H7 (cell line): ENCODE results near the gene MYCN. TPM values are rescaled to one million over a fixed set of nuclear protein-coding genes. Genes with fewer than 3 reads are reported as not detected.
"Not testable (repeated sequence)": the region's sequence is repeated elsewhere in the genome, so short reads cannot be mapped to it uniquely, and the experiment has no call there.

Source experiments
- DNase-seq: peaks from one replicate; pipeline ENCODE4 v3.0.0; 2012
- H3K27me3 ChIP-seq: 2 replicates; pipeline ENCODE4 v1.6.0; 2011; ENCODE audit warnings: mild to moderate bottlenecking, low read length; ENCODE audit not compliant: control insufficient read depth, insufficient read depth
- H3K36me3 ChIP-seq: replicated peaks from 2 replicates; pipeline ENCODE4 v1.5.1; 2011; ENCODE audit warnings: low read length; ENCODE audit not compliant: control insufficient read depth, insufficient read depth
- H3K4me3 ChIP-seq: 2 replicates; pipeline ENCODE4 v1.5.1; 2011; ENCODE audit warnings: low read depth, mild to moderate bottlenecking, control low read depth, low read length, moderate library complexity; ENCODE audit not compliant: insufficient read depth
- total RNA-seq: library from RNA; depleted of rRNA; stranded (reverse); fragments of >200 nt; shearing (Covaris generic); gene quantifications from 2 replicates; pipeline ENCODE4 v1.2.3, GENCODE V29; 2014

MYCN gene
- total RNA-seq, 1 experiment from 2014 or later = 48.4 TPM

DNA sequence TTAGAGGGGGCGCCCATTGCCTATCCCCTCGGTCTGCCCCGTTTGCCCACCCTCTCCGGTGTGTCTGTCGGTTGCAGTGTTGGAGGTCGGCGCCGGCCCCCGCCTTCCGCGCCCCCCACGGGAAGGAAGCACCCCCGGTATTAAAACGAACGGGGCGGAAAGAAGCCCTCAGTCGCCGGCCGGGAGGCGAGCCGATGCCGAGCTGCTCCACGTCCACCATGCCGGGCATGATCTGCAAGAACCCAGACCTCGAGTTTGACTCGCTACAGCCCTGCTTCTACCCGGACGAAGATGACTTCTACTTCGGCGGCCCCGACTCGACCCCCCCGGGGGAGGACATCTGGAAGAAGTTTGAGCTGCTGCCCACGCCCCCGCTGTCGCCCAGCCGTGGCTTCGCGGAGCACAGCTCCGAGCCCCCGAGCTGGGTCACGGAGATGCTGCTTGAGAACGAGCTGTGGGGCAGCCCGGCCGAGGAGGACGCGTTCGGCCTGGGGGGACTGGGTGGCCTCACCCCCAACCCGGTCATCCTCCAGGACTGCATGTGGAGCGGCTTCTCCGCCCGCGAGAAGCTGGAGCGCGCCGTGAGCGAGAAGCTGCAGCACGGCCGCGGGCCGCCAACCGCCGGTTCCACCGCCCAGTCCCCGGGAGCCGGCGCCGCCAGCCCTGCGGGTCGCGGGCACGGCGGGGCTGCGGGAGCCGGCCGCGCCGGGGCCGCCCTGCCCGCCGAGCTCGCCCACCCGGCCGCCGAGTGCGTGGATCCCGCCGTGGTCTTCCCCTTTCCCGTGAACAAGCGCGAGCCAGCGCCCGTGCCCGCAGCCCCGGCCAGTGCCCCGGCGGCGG is 1.7 kb downstream of the MYCN start:
- Histone ChIP-seq H3K27me3 (no peaks in the 10 kb centered on the region), H3K4me3 (peak overlapping the region; percentile 95), H3K36me3 (peaks cover 12% of the 10 kb centered on the region)
- peak; percentile 79 for DNase-seq

DNA sequence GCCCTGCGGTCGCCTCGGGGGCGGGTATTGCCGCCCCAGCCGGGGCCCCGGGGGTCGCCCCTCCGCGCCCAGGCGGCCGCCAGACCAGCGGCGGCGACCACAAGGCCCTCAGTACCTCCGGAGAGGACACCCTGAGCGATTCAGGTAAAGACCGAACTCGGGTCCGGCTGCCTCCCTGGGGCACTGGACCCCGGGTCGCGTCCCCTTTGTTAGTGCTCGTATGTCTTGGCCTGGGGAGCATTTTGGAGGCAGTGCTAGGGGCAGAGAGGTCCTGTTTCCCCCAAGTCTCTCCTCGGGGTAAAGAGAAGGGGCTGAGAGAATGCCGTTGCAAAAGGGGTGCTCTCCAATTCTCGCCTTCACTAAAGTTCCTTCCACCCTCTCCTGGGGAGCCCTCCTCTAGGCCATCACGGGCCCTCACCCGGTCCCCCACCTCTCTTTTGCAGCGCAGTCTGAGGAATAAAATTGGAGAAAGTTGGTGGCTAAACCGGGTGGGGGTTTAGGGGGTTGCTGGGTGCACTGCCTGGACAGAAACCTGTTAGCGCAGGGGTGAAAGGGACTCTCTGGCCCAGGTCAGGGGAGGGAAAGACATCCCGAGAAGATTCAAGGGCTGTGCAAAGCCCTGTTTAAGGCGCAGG is 2.5 kb downstream of the MYCN start:
- DNase-seq = peak; percentile 69
- Histone ChIP-seq H3K4me3 (peak overlapping the region; percentile 95), H3K36me3 (peaks cover 12% of the 10 kb centered on the region), H3K27me3 (no peaks in the 10 kb centered on the region)

GRCh38 chr2:15943378-15944280 is 3.3 kb downstream of the MYCN start:
- peak; percentile 91 for DNase-seq
- Histone ChIP-seq H3K27me3 (no peaks in the 10 kb centered on the region), H3K4me3 (peak overlapping the region; percentile 95), H3K36me3 (peaks cover 12% of the 10 kb centered on the region)

DNA sequence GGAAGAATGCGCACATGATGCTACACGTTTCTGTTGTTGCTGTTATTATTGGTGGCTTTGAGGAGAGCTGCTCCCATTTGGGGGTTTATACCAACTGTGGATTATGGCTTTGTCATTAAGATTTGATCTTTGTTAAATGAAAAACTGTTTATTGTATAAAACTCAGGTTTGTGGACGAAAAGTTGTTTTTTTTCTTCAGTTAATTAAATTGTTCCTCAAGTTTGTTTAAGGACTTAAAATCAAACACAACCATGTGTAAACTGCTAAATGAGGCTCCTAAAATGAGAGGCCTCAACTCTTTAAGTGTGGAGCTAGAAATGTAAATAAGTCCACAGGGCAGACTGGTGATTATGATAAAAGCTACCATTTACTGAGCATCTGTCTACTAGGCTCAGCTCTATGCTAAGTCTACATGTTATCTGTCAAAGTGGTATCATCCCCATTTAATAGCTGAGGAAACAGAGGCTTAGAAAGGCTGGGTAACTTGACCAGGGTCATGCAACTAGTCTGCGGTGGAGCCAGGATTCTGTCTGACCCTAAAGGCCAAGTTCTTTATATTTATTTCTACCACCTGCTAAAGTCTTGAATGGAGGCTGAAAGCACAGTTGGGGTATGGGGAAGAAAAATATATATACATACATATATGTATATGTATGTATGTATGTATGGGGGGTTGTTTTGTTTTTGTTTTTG is 4.1 kb downstream of the MYCN start:
- Histone ChIP-seq H3K36me3 (peaks cover 12% of the 10 kb centered on the region), H3K4me3 (peak overlapping the region; percentile 95), H3K27me3 (no peaks in the 10 kb centered on the region)
- DNase-seq = no peak

DNA sequence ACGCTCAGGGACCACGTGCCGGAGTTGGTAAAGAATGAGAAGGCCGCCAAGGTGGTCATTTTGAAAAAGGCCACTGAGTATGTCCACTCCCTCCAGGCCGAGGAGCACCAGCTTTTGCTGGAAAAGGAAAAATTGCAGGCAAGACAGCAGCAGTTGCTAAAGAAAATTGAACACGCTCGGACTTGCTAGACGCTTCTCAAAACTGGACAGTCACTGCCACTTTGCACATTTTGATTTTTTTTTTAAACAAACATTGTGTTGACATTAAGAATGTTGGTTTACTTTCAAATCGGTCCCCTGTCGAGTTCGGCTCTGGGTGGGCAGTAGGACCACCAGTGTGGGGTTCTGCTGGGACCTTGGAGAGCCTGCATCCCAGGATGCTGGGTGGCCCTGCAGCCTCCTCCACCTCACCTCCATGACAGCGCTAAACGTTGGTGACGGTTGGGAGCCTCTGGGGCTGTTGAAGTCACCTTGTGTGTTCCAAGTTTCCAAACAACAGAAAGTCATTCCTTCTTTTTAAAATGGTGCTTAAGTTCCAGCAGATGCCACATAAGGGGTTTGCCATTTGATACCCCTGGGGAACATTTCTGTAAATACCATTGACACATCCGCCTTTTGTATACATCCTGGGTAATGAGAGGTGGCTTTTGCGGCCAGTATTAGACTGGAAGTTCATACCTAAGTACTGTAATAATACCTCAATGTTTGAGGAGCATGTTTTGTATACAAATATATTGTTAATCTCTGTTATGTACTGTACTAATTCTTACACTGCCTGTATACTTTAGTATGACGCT is 5.8 kb downstream of the MYCN start:
- no peak overlapping the region for H3K4me3 ChIP-seq
- no peaks in the 10 kb centered on the region for H3K27me3 ChIP-seq
- peaks cover 12% of the 10 kb centered on the region for H3K36me3 ChIP-seq
- DNase-seq = no peak

GRCh38 chr2:15946983-15947382 is 6.6 kb downstream of the MYCN start:
- Histone ChIP-seq H3K36me3 (peaks cover 12% of the 10 kb centered on the region), H3K4me3 (no peak overlapping the region), H3K27me3 (no peaks in the 10 kb centered on the region)
- no peak for DNase-seq

GRCh38 chr2:15947431-15947830 is 7.1 kb downstream of the MYCN start:
- H3K36me3 ChIP-seq = peaks cover 12% of the 10 kb centered on the region
- DNase-seq = no peak
- no peaks in the 10 kb centered on the region for H3K27me3 ChIP-seq
- no peak overlapping the region for H3K4me3 ChIP-seq

GRCh38 chr2:15948704-15948957 is 8.3 kb downstream of the MYCN start:
- Histone ChIP-seq H3K4me3 (no peak overlapping the region), H3K27me3 (no peaks in the 10 kb centered on the region), H3K36me3 (peaks cover 12% of the 10 kb centered on the region)
- DNase-seq = no peak

DNA sequence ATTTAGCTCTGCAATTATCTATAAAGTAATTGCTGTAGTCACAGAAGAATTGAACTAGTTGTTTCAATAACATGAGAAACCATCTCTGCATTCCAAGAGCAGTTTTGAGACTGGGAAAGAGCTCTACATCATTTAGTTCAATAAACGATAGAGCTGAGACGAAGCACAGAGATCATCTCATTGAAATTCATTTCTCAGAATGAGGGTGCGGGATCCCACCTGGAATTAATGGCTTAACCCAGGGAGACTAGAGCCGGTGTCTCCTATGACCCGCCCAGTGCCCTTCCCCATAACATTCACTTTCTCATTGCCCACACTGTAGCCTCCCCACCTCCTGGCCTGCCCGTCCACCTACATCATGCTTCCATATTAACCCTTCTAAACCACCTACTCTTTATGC is 8.8 kb downstream of the MYCN start:
- no peaks in the 10 kb centered on the region for H3K27me3 ChIP-seq
- H3K4me3 ChIP-seq = no peak overlapping the region
- peaks cover 10% of the 10 kb centered on the region for H3K36me3 ChIP-seq
- DNase-seq = no peak

GRCh38 chr2:15949551-15949950 is 9.2 kb downstream of the MYCN start:
- no peaks in the 10 kb centered on the region for H3K27me3 ChIP-seq
- H3K4me3 ChIP-seq = no peak overlapping the region
- peaks cover 10% of the 10 kb centered on the region for H3K36me3 ChIP-seq
- DNase-seq = no peak

DNA sequence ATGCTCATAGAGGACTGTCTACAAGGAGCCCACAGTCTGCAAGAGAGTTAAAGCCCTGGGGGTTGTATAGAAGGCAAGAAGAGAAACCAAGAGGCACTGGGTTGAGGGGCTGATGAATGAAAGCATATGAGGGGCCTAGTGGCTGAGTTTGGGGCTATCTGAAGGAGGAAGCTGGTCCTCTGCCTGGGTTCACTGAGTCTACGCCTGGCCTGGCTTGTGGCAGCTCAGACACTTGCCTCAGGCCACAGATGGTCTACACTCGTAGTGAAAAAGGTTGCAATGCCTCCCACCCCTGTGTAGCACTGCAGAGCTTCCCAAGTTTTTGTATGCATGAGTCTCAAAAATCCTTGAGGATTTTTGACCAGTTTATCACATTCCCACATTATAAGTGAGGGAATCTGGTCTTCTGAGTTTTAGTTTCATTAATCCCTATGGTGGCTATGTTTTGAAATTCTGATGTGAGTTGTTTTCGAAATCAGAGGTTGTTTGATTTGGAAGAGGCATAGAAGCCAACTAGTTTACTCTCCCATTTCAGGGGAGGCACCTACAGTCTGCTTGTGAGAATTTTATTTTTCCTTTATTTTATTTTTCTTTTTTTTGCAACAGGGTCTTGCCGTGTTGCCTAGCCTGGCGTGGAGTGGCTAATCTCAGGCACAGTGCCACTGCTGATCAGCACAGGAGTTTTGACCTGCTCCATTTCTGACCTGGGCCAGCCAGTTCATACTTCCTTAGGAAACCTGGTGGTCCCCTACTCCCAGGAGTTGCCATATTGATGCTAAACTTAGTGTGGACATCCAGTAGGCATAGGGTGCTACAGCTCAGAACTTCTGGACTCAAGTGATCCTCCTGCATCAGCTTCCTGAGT is 10.0 kb downstream of the MYCN start:
- no peak for DNase-seq

GRCh38 chr2:15951936-15952335 is 11.6 kb downstream of the MYCN start:
- not testable (repeated sequence) for H3K27me3 ChIP-seq, H3K36me3 ChIP-seq, H3K4me3 ChIP-seq, DNase-seq

More for the DNA sequence above, 10.0 kb downstream of the MYCN start:
- no peaks in the 10 kb centered on the region for H3K27me3 ChIP-seq
- H3K36me3 ChIP-seq = peaks cover 9% of the 10 kb centered on the region
- H3K4me3 ChIP-seq = no peak overlapping the region
